Measurements from ENCODE around the gene TRPM1. TPM values are rescaled to one million over a fixed set of nuclear protein-coding genes. Genes with fewer than 3 reads are reported as not detected.

Gene TRPM1
- total RNA-seq, 4 donors from 2014 or later = not detected

- WGBS, 2 donors (ENCODE audit: low coverage in 1 of 2) = 80 to 98% methylated on average over 4 to 5 of the region's 7 CpGs
- no peak overlapping the region for H3K4me3 ChIP-seq
- H3K9me3 ChIP-seq = no peaks in the 10 kb centered on the region
- no peak overlapping the region for H3K27ac ChIP-seq
- ATAC-seq = no peak
- TF ChIP-seq CTCF (IDR thresholded peaks at IDR 0.05) (no peak), POLR2A (IDR thresholded peaks at IDR 0.05) (no peak), POLR2AphosphoS5 (IDR thresholded peaks at IDR 0.05) (no peak), EP300 (IDR thresholded peaks at IDR 0.05) (no peak)
- H3K36me3 ChIP-seq = no peaks in the 10 kb centered on the region
- peaks cover 0 to 12% (median 0%) of the 10 kb centered on the region in 3 donors for H3K4me1 ChIP-seq
- peaks cover 3% of the 10 kb centered on the region for H3K27me3 ChIP-seq
Measured at GRCh38 chr15:31035610-31036009, 65.9 kb downstream of the TRPM1 start.

GRCh38 chr15:31034152-31034551 is 67.4 kb downstream of the TRPM1 start:
- no peak for ATAC-seq
- no peak overlapping the region for H3K4me3 ChIP-seq
- no peak for TF ChIP-seq POLR2AphosphoS5 (IDR thresholded peaks at IDR 0.05)
- TF ChIP-seq CTCF (IDR thresholded peaks at IDR 0.05) = no peak
- no peak for TF ChIP-seq POLR2A (IDR thresholded peaks at IDR 0.05)
- TF ChIP-seq EP300 (IDR thresholded peaks at IDR 0.05) = no peak
- H3K27me3 ChIP-seq = no peaks in the 10 kb centered on the region
- no peak overlapping the region for H3K27ac ChIP-seq
- peaks cover 0 to 12% (median 0%) of the 10 kb centered on the region in 3 donors for H3K4me1 ChIP-seq
- H3K9me3 ChIP-seq = no peaks in the 10 kb centered on the region
- 69 to 100% methylated on average over 1 to 3 of the region's 4 CpGs for WGBS, 2 donors (ENCODE audit: low coverage in 1 of 2)
- no peaks in the 10 kb centered on the region for H3K36me3 ChIP-seq

- 9% methylated on average over 5 of the region's 5 CpGs for WGBS, 2 donors (ENCODE audit: low coverage in 1 of 2)
- peak overlapping the region in 1 of 4 donors; percentile 22 for H3K27ac ChIP-seq
- no peak for TF ChIP-seq CTCF (IDR thresholded peaks at IDR 0.05)
- no peak for TF ChIP-seq POLR2A (IDR thresholded peaks at IDR 0.05)
- no peak for TF ChIP-seq POLR2AphosphoS5 (IDR thresholded peaks at IDR 0.05)
- no peak for TF ChIP-seq EP300 (IDR thresholded peaks at IDR 0.05)
Measured at GRCh38 chr15:31032961-31033371, 68.6 kb downstream of the TRPM1 start.

GRCh38 chr15:31031471-31032067 is 70.0 kb downstream of the TRPM1 start:
- H3K4me1 ChIP-seq = peaks cover 0 to 12% (median 0%) of the 10 kb centered on the region in 3 donors
- no peak for TF ChIP-seq CTCF (IDR thresholded peaks at IDR 0.05)
- no peak for TF ChIP-seq POLR2A (IDR thresholded peaks at IDR 0.05)
- no peak for TF ChIP-seq POLR2AphosphoS5 (IDR thresholded peaks at IDR 0.05)
- ATAC-seq = no peak
- WGBS, 2 donors (ENCODE audit: low coverage in 1 of 2) = 86 to 92% methylated on average over 3 of the region's 3 CpGs
- no peaks in the 10 kb centered on the region for H3K9me3 ChIP-seq
- no peaks in the 10 kb centered on the region for H3K36me3 ChIP-seq
- H3K4me3 ChIP-seq = no peak overlapping the region
- H3K27ac ChIP-seq = no peak overlapping the region
- no peaks in the 10 kb centered on the region for H3K27me3 ChIP-seq

More at GRCh38 chr15:31032961-31033371, 68.6 kb downstream of the TRPM1 start:
- Histone ChIP-seq H3K27me3 (no peaks in the 10 kb centered on the region), H3K9me3 (no peaks in the 10 kb centered on the region), H3K4me3 (no peak overlapping the region), H3K4me1 (peaks cover 0 to 12% (median 0%) of the 10 kb centered on the region in 3 donors), H3K36me3 (no peaks in the 10 kb centered on the region)
- ATAC-seq = no peak

- 69% methylated on average over 8 of the region's 8 CpGs; no CpG with 5 or more reads in 1 of the 2 donors for WGBS, 2 donors (ENCODE audit: low coverage in 1 of 2)
- Histone ChIP-seq H3K9me3 (no peaks in the 10 kb centered on the region), H3K36me3 (no peaks in the 10 kb centered on the region), H3K27me3 (no peaks in the 10 kb centered on the region), H3K4me3 (no peak overlapping the region), H3K4me1 (peaks cover 0 to 6% (median 3%) of the 10 kb centered on the region in 3 donors), H3K27ac (no peak overlapping the region)
- no peak for ATAC-seq
- TF ChIP-seq POLR2A (IDR thresholded peaks at IDR 0.05) = no peak
- no peak for TF ChIP-seq POLR2AphosphoS5 (IDR thresholded peaks at IDR 0.05)
- no peak for TF ChIP-seq CTCF (IDR thresholded peaks at IDR 0.05)
- no peak for TF ChIP-seq EP300 (IDR thresholded peaks at IDR 0.05)
Measured at GRCh38 chr15:31027910-31028578, 73.5 kb downstream of the TRPM1 start.

Measured in gastroesophageal sphincter (tissue), 4 donors.